Naive thymus-derived CD4-positive, alpha-beta T cell (primary cell): ENCODE measurements around the gene RIPPLY1. TPM values are rescaled to one million over a fixed set of nuclear protein-coding genes. Genes with fewer than 3 reads are reported as not detected.

Experiments
- ATAC-seq: fragments of 150-1000 bp; cut with Tn5 transposase; 2 replicates; pipeline ENCODE4 v1.10.0; 2021; ENCODE audit warnings: mild to moderate bottlenecking, moderate library complexity
- CTCF ChIA-PET: fragments of 350-600 bp; sonication (Branson Sonifier 250); formaldehyde crosslinking; loops from one replicate; lab custom pipeline; 2021; ENCODE audit warnings: antibody characterized with exemption; lab: Charles Lee
- POLR2A ChIA-PET: fragments of 350-600 bp; sonication (Branson Sonifier 250); formaldehyde crosslinking; loops from one replicate; lab custom pipeline; 2021; ENCODE audit warnings: antibody characterized with exemption, inconsistent platforms; lab: Charles Lee
- DNase-seq, 9 donors: peaks; one replicate each; pipeline versions ENCODE4 v3.0.0 to v3.0.0-alpha.2; 2020 to 2022; ENCODE audit warnings: mixed read lengths in 1 of 9
- H3K27ac ChIP-seq: one replicate; pipeline ENCODE4 v1.7.0; 2013; ENCODE audit warnings: mild to moderate bottlenecking, low read depth, low read length, moderate library complexity
- H3K27me3 ChIP-seq, 2 donors: one replicate each; pipeline ENCODE4 v1.7.0; 2013; ENCODE audit warnings: low read length in 2 of 2, mild to moderate bottlenecking in 2 of 2, moderate library complexity in 2 of 2; ENCODE audit not compliant: control insufficient read depth in 2 of 2, insufficient read depth in 2 of 2
- H3K36me3 ChIP-seq, 3 experiments: 1 replicate in 2 of 3; 2 replicates in 1 of 3; pipeline ENCODE4 v1.7.0; 2013; ENCODE audit warnings: low read length in 3 of 3, mild to moderate bottlenecking in 3 of 3, moderate library complexity in 1 of 3; ENCODE audit not compliant: insufficient read depth in 3 of 3, control insufficient read depth in 2 of 3
- H3K4me1 ChIP-seq, 2 donors: one replicate each; pipeline ENCODE4 v1.7.0; 2013; ENCODE audit warnings: low read length in 2 of 2, mild to moderate bottlenecking in 2 of 2, moderate library complexity in 1 of 2; ENCODE audit not compliant: control insufficient read depth in 2 of 2, insufficient read depth in 2 of 2
- H3K4me3 ChIP-seq: 2 replicates; pipeline ENCODE4 v1.7.0; 2013; ENCODE audit warnings: mild to moderate bottlenecking, low read length
- H3K9me3 ChIP-seq, 3 experiments: 1 replicate in 2 of 3; 2 replicates in 1 of 3; pipeline ENCODE4 v1.7.0; 2013; ENCODE audit warnings: low read length in 3 of 3; ENCODE audit not compliant: control insufficient read depth in 2 of 3
- H3K27ac Mint-ChIP-seq, 9 donors: one replicate each; pipeline ENCODE4 v1.8.0; 2020 to 2022; ENCODE audit warnings: mixed read lengths in 9 of 9, mild to moderate bottlenecking in 8 of 9, moderate library complexity in 5 of 9, inconsistent platforms in 2 of 9
- H3K27me3 Mint-ChIP-seq, 5 donors: one replicate each; pipeline ENCODE4 v1.8.0; 2021 to 2022; ENCODE audit warnings: mixed read lengths in 5 of 5, mild to moderate bottlenecking in 1 of 5
- H3K36me3 Mint-ChIP-seq, 5 donors: one replicate each; pipeline ENCODE4 v1.8.0; 2020 to 2022; ENCODE audit warnings: mixed read lengths in 5 of 5, mild to moderate bottlenecking in 3 of 5, inconsistent platforms in 1 of 5
- H3K4me1 Mint-ChIP-seq, 7 donors: one replicate each; pipeline ENCODE4 v1.8.0; 2020 to 2022; ENCODE audit warnings: mixed read lengths in 7 of 7, mild to moderate bottlenecking in 3 of 7, inconsistent platforms in 1 of 7
- H3K4me3 Mint-ChIP-seq, 10 donors: one replicate each; pipeline ENCODE4 v1.8.0; 2020 to 2022; ENCODE audit warnings: mild to moderate bottlenecking in 10 of 10, mixed read lengths in 10 of 10, moderate library complexity in 6 of 10, inconsistent platforms in 2 of 10
- H3K9me3 Mint-ChIP-seq, 11 donors: one replicate each; pipeline ENCODE4 v1.8.0; 2020 to 2022; ENCODE audit warnings: mixed read lengths in 11 of 11, mild to moderate bottlenecking in 4 of 11, inconsistent platforms in 1 of 11, moderate library complexity in 1 of 11
- intact Hi-C, 2 donors: fragments of 100-400 bp; cut with micrococcal nuclease; formaldehyde crosslinking; loops; one replicate each; pipeline ENCODE4 v1.15.1; 2023
- polyA plus RNA-seq, 2 donors: library from polyadenylated mRNA; unstranded; fragments of 300-500 nt; fragmentation: Illumina TruSeq; gene quantifications; one replicate each; pipeline ENCODE4 v1.2.3, GENCODE V29; 2021
- total RNA-seq, 6 experiments: library from RNA in 5 of 6; stranded (reverse) in 5 of 6; gene quantifications; 1 replicate in 5 of 6; 2 replicates in 1 of 6; pipeline ENCODE4 v1.2.3 and lab custom pipeline; 2021 to 2026

RIPPLY1 gene
- total RNA-seq, result not detected
- polyA plus RNA-seq, result under 1 TPM in 1 of 2 donors, not detected in 1; 0.53 TPM
- total RNA-seq (lab: John Stamatoyannopoulos, UW), result not detected

GRCh38 chrX:106903291-106903824, at the start of gene RIPPLY1:
RIPPLY1 (minus strand) TSS chrX:106903341; CDS start chrX:106903287, 54 bp downstream.
- Mint-ChIP-seq H3K36me3 (no peaks in the 10 kb centered on the region), H3K4me1 (no peaks in the 10 kb centered on the region), H3K9me3 (no peaks in the 10 kb centered on the region), H3K4me3 (no peak within 1 kb of the TSS), H3K27ac (no peak within 1 kb of the TSS), H3K27me3 (no peaks in the 10 kb centered on the region)
- no peaks in the 10 kb centered on the region for H3K4me1 ChIP-seq
- no peak within 1 kb of the TSS for H3K4me3 ChIP-seq
- H3K36me3 ChIP-seq, result no peaks in the 10 kb centered on the region
- no peaks in the 10 kb centered on the region for H3K9me3 ChIP-seq
- DNase-seq (no peak), ATAC-seq (no peak)
- ChIA-PET POLR2A (no interaction called here), CTCF (interaction anchor here (0.6 kb wide), 1 partner anchor 1126 kb away, joined by 4 read pairs; no protein-coding TSS in a partner anchor)
- no peak within 1 kb of the TSS for H3K27ac ChIP-seq
- intact Hi-C loops, result no loop called here
- H3K27me3 ChIP-seq, result no peaks in the 10 kb centered on the region

- no peak overlapping the region for H3K27ac ChIP-seq
- H3K27ac Mint-ChIP-seq, result no peak overlapping the region
- H3K36me3 Mint-ChIP-seq, result peaks cover 0 to 12% (median 0%) of the 10 kb centered on the region in 5 donors
- ATAC-seq, result no peak
- intact Hi-C loops, result loop anchor here in 1 of 2 donors (2.0 kb wide), 1 partner anchor 54 kb away; no protein-coding TSS in a partner anchor
- H3K9me3 ChIP-seq, result no peaks in the 10 kb centered on the region
- peaks cover 0 to 6% (median 0%) of the 10 kb centered on the region in 3 experiments for H3K36me3 ChIP-seq
- peaks cover 0 to 3% (median 0%) of the 10 kb centered on the region in 11 donors for H3K9me3 Mint-ChIP-seq
- DNase-seq, result no peak
- no peaks in the 10 kb centered on the region for H3K27me3 Mint-ChIP-seq
- H3K4me1 Mint-ChIP-seq, result no peaks in the 10 kb centered on the region
- H3K4me3 ChIP-seq, result no peak overlapping the region
- no peak overlapping the region for H3K4me3 Mint-ChIP-seq
- no peaks in the 10 kb centered on the region for H3K27me3 ChIP-seq
- ChIA-PET CTCF (interaction anchor here (0.7 to 1.1 kb wide), 2 partner anchors 59 to 472 kb away, joined by 3 read pairs; no protein-coding TSS in a partner anchor), POLR2A (no interaction called here)
- H3K4me1 ChIP-seq, result no peaks in the 10 kb centered on the region
Measured at GRCh38 chrX:106952538-106952937, 49.4 kb upstream of the RIPPLY1 start.

GRCh38 chrX:106952089-106952488, 48.9 kb upstream of the RIPPLY1 start:
- H3K27me3 ChIP-seq, result no peaks in the 10 kb centered on the region
- H3K27ac ChIP-seq, result no peak overlapping the region
- CTCF ChIA-PET, result interaction anchor here (0.7 to 1.1 kb wide), 2 partner anchors 58 to 471 kb away, joined by 3 read pairs; no protein-coding TSS in a partner anchor
- H3K36me3 Mint-ChIP-seq, result peaks cover 0 to 12% (median 0%) of the 10 kb centered on the region in 5 donors
- H3K36me3 ChIP-seq, result peaks cover 0 to 6% (median 0%) of the 10 kb centered on the region in 3 experiments
- no peaks in the 10 kb centered on the region for H3K4me1 Mint-ChIP-seq
- DNase-seq (no peak), ATAC-seq (no peak)
- H3K4me1 ChIP-seq, result no peaks in the 10 kb centered on the region
- no peak overlapping the region for H3K4me3 Mint-ChIP-seq
- no peaks in the 10 kb centered on the region for H3K9me3 ChIP-seq
- H3K9me3 Mint-ChIP-seq, result peaks cover 0 to 3% (median 0%) of the 10 kb centered on the region in 11 donors
- POLR2A ChIA-PET, result no interaction called here
- no peaks in the 10 kb centered on the region for H3K27me3 Mint-ChIP-seq
- no peak overlapping the region for H3K4me3 ChIP-seq
- intact Hi-C loops, result loop anchor here in 1 of 2 donors (2.0 kb wide), 1 partner anchor 53 kb away; no protein-coding TSS in a partner anchor
- no peak overlapping the region for H3K27ac Mint-ChIP-seq

GRCh38 chrX:106951230-106951629, 48.1 kb upstream of the RIPPLY1 start:
- ATAC-seq (no peak), DNase-seq (no peak)
- peaks cover 0 to 3% (median 0%) of the 10 kb centered on the region in 11 donors for H3K9me3 Mint-ChIP-seq
- Histone ChIP-seq H3K4me1 (no peaks in the 10 kb centered on the region), H3K36me3 (peaks cover 0 to 6% (median 0%) of the 10 kb centered on the region in 3 experiments), H3K27me3 (no peaks in the 10 kb centered on the region), H3K9me3 (no peaks in the 10 kb centered on the region), H3K27ac (no peak overlapping the region), H3K4me3 (no peak overlapping the region)
- no peaks in the 10 kb centered on the region for H3K4me1 Mint-ChIP-seq
- no peaks in the 10 kb centered on the region for H3K27me3 Mint-ChIP-seq
- CTCF ChIA-PET, result interaction anchor here (1.4 kb wide), 1 partner anchor 57 kb away, joined by 4 read pairs; no protein-coding TSS in a partner anchor
- intact Hi-C loops, result no loop called here
- H3K27ac Mint-ChIP-seq, result no peak overlapping the region
- no peak overlapping the region for H3K4me3 Mint-ChIP-seq
- POLR2A ChIA-PET, result no interaction called here
- peaks cover 0 to 12% (median 0%) of the 10 kb centered on the region in 5 donors for H3K36me3 Mint-ChIP-seq

- H3K9me3 Mint-ChIP-seq, result peaks cover 0 to 3% (median 0%) of the 10 kb centered on the region in 11 donors
- intact Hi-C loops, result no loop called here
- Histone ChIP-seq H3K9me3 (no peaks in the 10 kb centered on the region), H3K4me1 (no peaks in the 10 kb centered on the region), H3K36me3 (no peaks in the 10 kb centered on the region), H3K27me3 (no peaks in the 10 kb centered on the region), H3K27ac (no peak overlapping the region), H3K4me3 (no peak overlapping the region)
- DNase-seq (no peak), ATAC-seq (no peak)
- H3K27ac Mint-ChIP-seq, result no peak overlapping the region
- H3K4me1 Mint-ChIP-seq, result no peaks in the 10 kb centered on the region
- POLR2A ChIA-PET, result no interaction called here
- peaks cover 0 to 8% (median 0%) of the 10 kb centered on the region in 5 donors for H3K36me3 Mint-ChIP-seq
- no peak overlapping the region for H3K4me3 Mint-ChIP-seq
- no peaks in the 10 kb centered on the region for H3K27me3 Mint-ChIP-seq
- CTCF ChIA-PET, result interaction anchor here (1.4 kb wide), 1 partner anchor 56 kb away, joined by 4 read pairs; no protein-coding TSS in a partner anchor
Measured at GRCh38 chrX:106950381-106950780, 47.2 kb upstream of the RIPPLY1 start.

GRCh38 chrX:106949366-106949765, 46.2 kb upstream of the RIPPLY1 start:
- Histone ChIP-seq H3K4me1 (no peaks in the 10 kb centered on the region), H3K4me3 (no peak overlapping the region), H3K27me3 (no peaks in the 10 kb centered on the region), H3K36me3 (no peaks in the 10 kb centered on the region), H3K9me3 (no peaks in the 10 kb centered on the region), H3K27ac (no peak overlapping the region)
- no peak overlapping the region for H3K4me3 Mint-ChIP-seq
- ChIA-PET CTCF (interaction anchor here (0.5 kb wide), 1 partner anchor 408 kb away, joined by 3 read pairs; no protein-coding TSS in a partner anchor), POLR2A (no interaction called here)
- no peaks in the 10 kb centered on the region for H3K27me3 Mint-ChIP-seq
- ATAC-seq, result no peak
- intact Hi-C loops, result no loop called here
- H3K27ac Mint-ChIP-seq, result no peak overlapping the region
- H3K9me3 Mint-ChIP-seq, result peaks cover 0 to 3% (median 0%) of the 10 kb centered on the region in 11 donors
- H3K4me1 Mint-ChIP-seq, result no peaks in the 10 kb centered on the region
- peaks cover 0 to 5% (median 0%) of the 10 kb centered on the region in 5 donors for H3K36me3 Mint-ChIP-seq
- DNase-seq, result no peak
